ENCODE measurements around the gene CHST14.

Gene CHST14, protein sequence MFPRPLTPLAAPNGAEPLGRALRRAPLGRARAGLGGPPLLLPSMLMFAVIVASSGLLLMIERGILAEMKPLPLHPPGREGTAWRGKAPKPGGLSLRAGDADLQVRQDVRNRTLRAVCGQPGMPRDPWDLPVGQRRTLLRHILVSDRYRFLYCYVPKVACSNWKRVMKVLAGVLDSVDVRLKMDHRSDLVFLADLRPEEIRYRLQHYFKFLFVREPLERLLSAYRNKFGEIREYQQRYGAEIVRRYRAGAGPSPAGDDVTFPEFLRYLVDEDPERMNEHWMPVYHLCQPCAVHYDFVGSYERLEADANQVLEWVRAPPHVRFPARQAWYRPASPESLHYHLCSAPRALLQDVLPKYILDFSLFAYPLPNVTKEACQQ

DNA sequence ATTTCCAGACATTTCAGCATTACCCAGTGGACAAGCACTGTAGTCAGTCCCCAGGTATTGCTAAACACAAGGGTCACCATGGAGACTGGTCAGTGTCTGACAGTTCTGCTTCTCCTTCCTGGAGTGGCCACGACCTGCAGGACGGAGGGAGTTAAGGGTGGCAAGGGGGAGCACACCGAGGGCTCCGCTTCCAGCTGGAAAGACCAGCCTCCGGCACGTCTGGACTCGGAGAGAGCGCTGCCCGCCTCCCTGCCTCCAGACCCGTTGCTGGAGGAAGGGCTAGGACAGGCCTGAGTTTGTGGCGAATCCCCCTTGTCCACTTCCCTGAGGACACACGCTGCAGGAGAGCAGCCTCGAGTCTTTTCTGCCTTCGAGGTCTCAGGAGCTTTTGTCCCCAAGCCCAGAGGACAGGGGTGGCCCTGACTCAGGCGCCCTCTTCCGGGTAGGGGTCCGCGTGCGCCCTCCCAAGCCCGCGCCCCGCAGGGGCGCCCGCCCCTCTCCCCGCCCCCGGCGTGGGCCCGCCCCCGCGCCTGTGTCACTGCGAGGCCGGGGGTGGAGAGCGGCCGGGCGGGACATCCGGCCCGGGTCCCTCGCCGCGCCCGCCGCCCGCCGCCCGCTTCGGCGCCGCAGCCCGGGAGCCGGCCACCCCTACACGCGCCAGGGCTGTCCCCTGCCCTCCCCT, at the start of gene CHST14:
TSS of gene CHST14 (plus strand) at position 562 of the 682 bp plus-strand sequence. CDS start 230 bp downstream, outside the sequence.
- peak; percentile 76 for DNase-seq

DNA sequence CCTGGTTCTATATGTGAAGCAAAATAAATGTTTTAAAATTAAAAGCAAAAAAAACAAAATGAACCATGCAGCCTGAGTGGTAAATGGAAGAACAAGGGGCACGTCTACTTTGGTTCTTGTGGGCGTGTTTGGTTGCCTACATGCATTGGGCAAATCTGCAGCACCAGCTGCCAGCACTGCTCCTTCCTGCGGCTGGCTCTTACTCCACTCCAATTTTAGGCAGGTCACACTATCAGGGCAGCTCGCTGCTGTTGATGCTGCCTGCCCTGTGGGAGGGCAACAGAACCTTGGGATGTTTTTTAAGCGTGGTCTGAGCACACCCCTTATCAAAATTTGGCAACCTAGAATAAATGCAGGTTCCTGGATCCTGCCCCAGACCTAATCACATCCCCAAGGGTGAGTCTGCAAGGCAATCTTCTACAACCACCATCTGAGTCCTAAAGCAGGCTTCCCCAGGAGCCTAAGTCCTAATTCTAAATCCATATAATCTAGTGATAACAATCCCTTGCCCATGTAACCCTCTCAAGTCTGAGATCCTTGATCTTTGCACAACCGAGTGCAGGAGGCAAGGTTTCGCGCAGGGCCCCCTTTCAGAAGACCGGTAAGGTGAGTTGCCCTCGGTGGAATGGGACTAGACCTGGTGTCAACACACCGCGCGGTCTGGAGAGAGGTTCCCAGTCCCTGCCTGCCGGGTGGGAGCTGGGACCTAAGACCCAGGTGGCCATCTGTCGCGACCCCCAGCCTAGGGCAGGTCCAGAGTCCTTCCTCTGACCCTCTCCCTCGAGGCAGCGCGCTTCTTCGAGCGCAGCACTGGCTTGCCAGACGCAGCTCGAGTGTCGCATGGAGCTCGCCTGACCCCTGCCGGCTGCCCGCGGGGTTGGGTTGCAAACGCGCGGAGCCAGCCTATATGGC, 49.3 kb upstream of the CHST14 start:
- DNase-seq, result peak; percentile 58

DNA sequence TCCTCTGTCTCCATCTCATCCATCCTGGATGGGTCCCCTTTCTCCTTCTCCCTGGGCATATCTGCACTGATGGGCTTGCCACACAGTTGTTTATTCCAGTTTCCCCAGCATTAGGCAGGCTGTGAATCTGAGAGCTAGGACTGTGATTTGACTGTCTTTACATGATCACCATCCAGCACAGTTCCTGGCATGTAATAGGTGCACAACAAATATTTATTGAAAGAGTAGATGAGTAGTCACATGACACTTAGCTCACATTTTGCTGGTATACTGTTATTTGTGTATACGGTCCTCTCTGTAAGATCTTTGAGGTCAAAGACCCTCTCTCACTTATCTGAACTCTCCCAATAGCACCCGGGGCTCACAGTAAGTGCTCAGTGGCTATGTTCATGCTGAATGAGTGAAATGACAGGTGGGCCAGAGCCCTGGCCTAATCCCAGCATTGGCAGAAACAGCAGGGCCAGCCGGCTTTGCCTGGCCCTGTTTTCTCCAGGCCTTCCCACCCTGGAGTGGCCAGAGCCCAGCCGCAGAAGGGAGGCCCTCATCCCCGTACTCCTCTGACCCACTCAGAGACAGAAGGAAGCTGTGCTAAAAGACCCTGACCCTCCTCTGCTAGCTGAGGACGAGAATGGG, 46.2 kb upstream of the CHST14 start:
- no peak for DNase-seq

DNA sequence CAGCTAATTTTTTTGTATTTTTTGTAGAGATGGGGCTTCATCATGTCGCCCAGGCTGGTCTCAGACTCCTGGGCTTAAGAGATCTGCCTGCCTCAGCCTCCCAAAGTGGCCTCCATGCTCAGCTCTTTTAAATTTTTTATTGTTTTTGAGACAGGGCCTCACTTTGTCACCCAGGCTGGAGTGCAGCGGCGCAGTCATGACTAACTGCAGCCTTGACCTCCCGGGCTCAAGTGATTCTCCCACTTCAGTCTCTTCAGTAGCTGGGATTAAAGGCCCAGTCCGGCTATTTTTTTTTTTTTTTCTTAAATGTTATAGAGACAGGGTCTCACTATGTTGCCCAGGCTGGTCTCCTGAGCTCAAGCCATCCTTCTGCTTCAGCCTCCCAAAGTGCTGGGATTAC, 45.1 kb upstream of the CHST14 start:
- no peak for DNase-seq

DNA sequence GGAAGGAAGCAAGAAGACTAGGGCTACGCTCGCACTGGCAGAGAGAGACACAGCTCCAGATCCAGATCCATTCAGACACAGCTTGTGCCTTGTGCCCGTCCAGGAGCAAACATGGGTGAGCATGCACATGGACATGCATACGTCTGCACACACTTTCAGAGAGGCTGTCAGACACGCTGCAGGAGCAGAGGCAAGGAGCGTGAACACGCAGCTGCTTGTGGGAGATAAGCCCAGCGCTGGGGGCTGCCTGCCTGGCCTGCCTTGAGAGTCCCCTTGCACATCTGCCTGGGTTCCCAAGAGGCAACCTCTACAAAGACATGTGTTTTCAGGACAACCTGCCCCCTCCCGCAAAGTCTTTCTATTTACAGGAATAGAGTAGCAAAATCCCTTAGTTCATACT, 43.6 kb upstream of the CHST14 start:
- no peak for DNase-seq

DNA sequence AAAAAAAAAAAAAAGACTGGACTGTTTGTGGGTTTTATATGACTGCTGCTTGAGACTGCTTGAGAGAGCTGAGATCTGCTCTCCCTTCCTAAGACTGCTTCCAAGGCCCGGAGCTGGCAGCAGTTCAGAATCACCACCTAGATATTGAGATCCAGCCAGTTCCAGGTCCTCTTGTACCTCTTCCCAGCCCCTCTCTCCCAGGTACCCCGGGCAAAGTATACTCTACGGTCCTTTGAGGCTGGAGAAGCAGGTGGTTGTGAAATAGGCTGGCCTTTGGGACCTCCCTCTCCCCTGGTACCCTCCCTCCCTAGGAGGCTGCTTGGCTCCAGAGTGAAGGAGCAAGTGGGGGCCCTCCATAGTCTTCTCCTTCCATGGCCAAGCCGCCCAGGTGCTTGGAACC, 42.6 kb upstream of the CHST14 start:
- no peak for DNase-seq

DNA sequence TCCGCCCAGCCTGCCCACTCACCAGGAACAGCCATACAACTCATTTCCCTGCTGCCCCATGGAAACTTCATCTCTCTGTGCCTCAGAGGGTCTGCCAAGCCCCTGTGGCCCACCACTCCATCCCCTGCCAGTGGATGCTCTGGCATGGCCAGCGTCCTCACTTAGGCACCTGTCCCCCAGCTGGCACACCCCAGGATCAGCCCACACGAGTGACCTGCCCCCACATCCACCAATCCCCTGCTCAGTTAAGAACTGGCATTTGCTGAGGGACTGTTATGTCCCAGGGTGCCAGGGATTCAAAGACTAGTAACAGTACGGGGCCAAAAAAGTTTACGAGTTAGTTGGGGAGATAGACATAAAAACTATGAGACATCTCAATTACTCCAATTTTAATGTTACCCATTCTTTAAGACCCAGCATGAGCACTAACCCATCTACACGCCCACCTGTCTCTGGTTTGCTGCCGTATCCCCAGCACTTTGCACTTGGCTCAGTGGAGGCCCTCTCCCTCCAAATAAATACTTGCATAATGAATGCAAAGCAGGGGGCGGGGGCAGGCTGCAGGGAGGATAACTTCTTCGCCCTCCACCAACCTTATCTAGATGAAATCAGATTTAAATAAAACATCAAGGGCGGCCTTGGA, 41.6 kb upstream of the CHST14 start:
- DNase-seq, result no peak

DNA sequence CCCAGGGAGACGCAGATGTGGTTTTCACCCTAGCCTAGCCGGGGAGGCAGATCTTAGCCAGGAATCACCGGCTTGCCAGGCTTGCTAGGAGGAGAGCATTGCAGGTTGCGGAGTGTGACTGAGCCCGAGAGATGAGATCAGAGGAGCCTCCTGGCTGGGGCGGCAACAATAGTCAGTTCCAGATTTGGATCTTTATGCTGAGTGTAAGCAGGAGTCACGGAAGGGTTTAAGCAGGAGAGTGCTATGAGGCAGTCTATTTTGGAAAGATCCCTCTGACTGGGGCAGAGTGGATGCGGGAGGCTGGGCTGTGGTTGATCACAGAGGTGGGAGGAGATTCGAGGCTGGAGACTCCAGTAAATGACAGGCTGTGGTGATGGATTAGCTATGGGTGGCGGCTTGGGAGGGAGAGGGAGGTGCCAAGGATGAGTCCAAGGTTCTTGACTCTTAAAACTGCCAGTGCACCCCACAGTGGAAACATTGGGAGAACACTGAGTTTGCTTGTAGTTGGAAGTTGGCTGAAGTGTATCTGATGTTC, 40.4 kb upstream of the CHST14 start:
- no peak for DNase-seq

DNA sequence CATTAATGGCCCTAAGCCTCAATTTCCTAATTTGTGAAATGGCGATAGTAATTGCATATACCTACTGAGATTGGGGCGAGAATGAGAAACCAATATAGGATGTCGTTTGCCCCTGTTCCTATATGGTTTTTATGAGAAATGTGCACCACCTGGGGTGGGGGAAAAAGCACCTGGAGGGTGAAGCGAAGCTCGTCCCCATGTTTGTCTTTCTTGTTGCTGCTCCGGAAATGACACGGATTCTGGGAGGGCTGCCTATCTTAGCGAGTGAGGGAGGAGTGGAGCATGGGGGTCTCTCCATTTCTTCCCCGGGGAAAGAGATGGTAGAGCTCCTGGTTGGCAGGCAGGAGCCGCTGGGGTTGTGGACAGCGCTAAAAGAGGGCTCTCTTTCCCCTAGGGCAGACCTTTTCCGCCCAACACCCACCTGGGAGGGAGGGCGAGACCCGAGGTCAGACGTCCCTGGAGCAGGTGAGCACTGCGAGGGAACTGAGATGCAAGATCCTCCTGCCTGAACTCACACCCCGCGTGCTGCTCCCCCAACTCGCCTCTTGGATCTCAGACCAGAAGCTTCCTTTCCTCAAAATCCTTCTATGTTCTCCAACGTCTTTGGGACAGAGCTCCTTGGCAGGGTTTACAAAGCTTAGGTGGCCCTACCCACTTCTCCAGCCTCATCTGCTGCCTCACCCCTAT, 35.6 kb upstream of the CHST14 start:
- no peak for DNase-seq

DNA sequence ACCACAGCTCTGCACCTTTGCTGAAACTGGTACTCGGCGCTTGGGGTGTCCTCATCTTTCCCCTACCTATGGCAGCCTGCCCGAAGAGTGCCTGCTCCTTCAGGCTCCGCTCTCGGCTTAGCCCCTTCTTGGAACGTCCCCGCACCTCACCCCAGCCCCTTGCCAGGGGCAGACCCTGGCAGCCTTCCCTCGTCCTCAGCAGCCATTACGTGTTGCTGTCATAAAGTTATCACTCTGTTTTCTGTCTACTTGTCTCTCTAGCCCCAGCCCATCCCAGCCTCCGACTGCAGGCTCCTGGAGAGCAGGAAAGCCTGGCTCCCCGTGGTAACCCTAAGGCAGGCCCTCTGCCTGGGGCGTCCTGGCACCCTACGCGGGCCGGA, 35.1 kb upstream of the CHST14 start:
- DNase-seq, result no peak

DNA sequence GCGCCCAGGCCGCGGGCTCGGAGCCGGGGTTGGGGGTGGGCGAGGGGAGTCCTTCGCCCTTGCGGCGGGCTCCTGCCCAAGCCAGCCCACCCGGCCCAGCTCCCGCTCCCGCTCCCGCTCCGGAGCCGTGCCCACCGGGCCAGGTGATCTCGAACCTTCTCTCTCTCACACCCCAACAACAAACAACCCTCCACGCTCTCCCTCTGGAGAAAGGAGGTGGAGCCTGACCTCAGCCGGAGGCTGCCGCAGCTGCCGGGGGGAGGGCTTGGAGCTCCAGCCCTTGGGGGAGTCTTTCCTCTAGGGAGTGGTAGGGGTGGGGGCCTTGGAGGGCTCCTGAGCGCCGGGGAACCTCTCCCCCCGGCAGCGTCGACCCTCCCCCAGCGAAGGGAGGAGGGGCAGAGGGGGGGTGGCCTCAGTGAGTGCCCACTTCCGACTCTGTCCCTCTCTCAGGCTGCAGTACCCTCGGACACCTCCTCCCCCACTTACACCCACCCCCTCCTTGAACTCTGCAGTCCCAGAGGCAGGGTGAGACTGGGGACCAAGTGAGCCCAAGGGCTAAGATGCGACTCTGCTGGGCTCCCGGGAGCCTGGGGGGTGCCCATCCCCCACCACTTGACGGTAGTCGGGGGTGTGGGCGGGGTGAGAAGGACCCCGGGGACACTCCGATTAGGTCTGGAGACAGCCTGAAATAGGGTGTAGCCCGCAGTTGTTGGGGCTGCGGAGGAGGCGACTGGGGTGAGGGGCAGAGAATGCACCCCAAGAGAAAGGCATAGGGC, 34.5 kb upstream of the CHST14 start:
- no peak for DNase-seq

DNA sequence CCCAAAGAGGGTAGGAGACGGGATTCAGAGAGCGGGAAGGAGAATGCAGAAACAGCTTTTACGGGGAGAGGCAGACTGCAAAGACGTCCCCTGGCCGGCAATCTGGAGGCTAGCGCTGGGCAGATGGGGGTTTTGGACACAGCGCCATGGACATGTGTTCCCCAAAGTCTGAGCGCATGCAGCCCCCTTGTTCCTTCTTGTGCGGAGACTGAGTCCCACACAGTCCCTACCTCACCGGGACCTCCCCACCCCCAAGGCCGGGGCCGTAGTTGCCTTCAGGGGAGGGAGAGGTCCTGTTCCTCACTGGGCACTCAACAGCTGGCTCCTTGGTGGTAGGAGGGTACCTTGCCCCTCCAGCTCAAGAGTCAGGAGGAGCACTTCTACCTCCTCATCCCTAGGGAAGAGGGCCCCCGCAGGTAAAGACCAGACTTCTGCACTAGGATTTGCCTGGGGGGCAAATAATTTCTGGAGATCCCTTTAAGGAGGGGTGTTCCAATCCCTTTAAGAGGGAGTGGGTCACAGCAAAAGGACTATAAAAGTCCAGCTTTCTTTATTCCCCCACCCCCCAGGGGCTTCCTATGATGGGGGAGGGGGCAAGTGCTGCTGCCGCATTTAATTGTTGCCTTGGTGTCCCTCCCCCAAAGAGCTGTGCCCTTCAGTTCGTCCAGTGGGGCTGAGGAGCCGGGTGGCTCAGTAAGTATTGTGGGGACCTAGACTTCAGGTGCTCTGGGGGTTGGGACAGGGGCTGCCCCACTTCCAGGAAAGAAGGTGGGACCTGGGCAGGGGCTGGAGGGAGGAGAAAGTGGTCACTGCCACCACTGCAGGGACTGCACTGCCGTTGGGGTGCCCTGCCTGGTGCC, 33.7 kb upstream of the CHST14 start:
- DNase-seq, result no peak

DNA sequence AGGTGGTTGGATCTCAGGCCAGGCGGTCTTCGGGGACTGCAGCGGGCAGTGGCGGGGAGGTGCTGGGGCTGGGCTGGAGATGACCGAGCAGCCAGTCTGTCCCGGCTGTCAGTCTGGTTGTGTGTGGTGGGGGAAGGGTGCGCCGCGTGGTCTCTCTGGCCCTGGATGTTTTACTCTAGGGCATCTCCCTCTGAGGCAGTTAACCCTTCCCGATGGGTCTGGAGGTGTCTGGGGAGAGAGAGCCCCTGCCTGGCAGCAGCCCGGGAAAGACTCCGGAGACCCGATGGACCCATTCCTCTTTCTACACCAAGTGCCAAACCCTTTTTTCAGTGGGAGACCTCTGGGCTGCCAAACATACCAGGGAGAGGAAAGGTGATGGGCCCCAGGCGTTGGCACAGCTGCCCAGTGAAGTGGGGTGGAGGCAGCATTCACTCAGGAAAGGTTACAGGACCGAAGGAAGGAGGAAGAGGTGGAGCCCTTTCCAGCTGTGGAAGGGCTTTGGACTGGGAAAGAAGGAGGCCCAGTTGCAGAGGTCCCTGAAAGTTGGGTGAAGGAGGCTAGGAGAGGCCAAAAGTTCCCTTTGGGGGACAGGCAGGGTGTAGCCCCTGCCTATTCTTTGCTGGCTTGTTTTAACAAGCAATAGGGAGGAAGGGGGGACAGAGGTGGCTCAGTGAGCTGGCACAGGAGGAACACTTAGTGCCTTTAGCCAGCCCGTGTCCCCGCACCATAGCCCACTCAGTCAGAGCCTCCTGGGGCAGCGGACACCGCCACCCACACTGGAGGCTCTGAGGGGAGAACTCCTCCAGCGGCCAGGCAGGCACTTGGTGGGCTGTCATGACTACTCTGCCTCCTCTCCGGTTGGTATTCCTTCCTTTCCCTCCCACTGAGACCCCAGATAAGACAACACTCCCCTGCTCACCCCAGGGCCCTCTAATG, 32.8 kb upstream of the CHST14 start:
- DNase-seq, result no peak

DNA sequence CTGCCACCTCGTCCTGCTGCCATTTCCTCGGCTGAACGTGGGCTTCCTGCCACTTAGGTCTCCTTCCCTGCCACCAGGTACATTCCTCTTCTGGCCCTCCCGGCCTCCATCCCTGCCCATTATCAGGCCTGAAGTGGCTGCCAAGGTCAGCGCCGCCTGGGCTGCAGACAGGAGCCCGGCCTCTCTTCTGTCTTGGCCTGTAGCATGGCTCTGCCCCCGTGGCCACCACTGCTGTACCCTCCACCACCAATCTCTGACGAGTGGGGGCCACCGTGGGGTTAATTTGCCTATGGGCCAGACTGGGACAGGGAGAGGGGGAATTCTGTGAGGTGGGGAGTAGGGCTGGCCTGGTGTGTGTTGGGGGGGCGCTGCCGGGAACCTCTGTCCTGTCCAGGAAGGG, 32.1 kb upstream of the CHST14 start:
- DNase-seq, result no peak

DNA sequence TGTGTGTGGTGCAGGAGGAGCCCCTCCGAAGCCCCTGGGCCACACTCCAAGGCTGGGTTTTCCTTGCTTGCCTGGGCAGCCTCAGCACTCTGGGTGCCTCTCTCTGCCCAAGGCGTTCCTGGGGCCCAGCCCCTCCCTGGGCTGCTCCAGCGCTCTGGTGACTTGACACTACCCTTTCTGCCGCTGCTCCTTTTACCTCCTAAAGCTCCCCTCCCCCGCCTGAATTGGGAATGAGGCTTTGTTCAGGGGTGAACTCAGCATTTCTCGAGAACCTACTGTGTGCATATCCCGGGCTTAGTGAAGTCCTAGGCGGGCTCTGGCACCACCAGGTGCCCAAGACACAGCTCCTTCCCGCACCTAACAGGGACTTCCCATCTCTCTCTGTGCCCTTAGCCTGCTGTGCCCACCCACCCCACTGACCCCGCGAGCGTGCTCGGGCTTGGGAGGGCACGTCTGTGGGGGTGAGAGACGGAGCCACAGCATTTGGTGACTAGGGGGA, 31.3 kb upstream of the CHST14 start:
- peak; percentile 52 for DNase-seq

DNA sequence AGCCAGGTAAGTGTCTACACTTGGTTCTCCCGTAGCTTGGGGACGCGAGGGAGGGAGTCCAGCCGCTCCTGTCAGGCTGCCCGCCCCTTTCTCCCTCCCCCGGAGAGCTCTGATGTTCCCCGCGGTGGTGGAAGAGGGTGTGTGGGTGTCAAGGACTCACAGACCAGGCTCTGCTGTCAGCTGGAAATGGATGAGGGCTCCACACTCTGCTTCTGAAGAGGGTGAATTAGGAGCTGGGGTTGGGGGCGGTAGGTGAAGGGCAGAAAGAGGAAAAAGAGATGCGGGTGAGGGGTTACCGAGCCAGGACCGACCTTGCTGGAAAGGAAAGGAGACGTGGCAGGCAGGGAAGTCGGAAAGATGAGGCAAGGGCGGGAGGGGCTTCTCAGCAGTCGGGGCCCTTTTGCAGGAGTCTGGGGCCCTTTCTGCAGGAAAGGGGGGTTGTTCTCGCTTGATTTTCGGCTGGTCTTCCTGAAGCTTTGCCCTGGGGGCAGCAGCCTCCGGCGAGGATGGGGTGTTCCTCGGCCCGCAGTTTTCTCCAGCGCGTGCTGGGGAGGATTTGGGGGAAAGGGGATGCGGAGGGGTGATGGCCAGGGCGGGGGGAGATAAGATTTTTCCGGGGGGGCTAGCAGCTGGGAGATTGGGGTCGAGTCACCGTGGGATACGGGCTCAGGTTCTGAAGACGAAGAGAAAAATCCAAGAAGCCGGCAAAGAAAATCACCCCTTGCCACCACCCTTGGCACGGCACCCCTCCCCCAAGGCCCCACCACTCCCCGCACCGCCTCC, 30.6 kb upstream of the CHST14 start:
- DNase-seq, result no peak

DNA sequence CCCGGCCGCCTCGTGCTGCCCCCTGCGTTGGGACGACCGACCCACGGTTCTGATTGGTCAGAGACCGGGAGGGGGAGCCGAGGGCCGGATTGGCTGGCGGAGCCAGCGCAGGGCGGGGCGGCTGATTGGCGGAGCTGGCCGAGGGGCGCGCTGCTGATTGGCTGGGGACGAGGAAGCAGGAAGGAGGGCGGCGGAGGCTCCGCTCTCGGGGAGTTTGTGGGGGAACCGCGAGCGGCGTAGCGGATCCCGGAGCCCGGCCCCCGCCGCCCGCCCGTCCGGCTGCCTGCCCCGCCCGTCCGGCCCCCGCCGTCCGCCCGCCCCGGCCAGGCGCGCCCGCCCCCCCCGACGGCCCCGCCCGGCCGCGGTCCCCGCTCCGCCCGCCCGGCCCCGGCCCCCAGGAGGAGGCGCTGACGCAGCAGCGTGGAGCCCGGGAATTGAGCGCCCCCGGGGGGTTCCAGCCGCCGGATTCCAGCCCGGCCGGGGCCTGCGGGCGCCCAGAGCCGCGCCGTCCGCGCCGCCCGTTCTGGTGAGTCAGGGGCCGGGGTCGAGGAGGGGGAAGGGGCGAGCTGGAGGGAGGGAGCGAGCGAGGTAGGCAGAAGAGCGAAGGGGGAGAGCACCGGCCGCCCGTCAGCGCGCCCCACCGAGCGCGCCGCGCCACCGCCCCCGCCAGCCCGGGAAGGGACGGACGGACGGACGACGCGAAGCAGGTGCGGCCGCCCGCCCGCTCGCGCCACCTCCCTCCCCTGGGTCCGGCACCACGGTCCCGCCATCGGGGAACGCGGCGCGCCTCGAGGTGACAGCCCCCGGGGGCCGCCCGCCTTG, 29.8 kb upstream of the CHST14 start, which contains the start of gene BAHD1:
TSS of gene BAHD1 (plus strand) at position 211 of the 822 bp plus-strand sequence. CDS start 17,512 bp downstream, outside the sequence.
- peak; percentile 99 for DNase-seq
